Stomach (tissue), 4 donors: ENCODE results near the gene MLEC.

Experiments used
- EP300 ChIP-seq: sonication (generic); formaldehyde crosslinking; IDR thresholded peaks from one replicate; pipeline ENCODE4 v1.6.1; 2017; ENCODE audit warnings: antibody characterized with exemption
- POLR2A ChIP-seq, 4 donors: fragments of 450-650 bp; IDR thresholded peaks; one replicate each; pipeline ENCODE4 v1.6.1; 2016; ENCODE audit warnings: antibody characterized with exemption in 4 of 4, control low read depth in 2 of 4, mild to moderate bottlenecking in 1 of 4, moderate library complexity in 1 of 4
- POLR2AphosphoS5 ChIP-seq, 3 donors: sonication (generic); formaldehyde crosslinking; IDR thresholded peaks; one replicate each; pipeline ENCODE4 v1.6.1; 2016; ENCODE audit warnings: antibody characterized with exemption in 3 of 3
- TF ChIP-seq, protein P1 (sequence below), 7 experiments: fragments of 450-650 bp in 4 of 7; fragments of 200-600 bp in 3 of 7; sonication (generic) in 3 of 7; IDR thresholded peaks; one replicate each; pipeline ENCODE4 v1.5.1; 2016 to 2019; ENCODE audit warnings: antibody characterized with exemption in 7 of 7, control low read depth in 2 of 7, mild to moderate bottlenecking in 1 of 7

DNA sequence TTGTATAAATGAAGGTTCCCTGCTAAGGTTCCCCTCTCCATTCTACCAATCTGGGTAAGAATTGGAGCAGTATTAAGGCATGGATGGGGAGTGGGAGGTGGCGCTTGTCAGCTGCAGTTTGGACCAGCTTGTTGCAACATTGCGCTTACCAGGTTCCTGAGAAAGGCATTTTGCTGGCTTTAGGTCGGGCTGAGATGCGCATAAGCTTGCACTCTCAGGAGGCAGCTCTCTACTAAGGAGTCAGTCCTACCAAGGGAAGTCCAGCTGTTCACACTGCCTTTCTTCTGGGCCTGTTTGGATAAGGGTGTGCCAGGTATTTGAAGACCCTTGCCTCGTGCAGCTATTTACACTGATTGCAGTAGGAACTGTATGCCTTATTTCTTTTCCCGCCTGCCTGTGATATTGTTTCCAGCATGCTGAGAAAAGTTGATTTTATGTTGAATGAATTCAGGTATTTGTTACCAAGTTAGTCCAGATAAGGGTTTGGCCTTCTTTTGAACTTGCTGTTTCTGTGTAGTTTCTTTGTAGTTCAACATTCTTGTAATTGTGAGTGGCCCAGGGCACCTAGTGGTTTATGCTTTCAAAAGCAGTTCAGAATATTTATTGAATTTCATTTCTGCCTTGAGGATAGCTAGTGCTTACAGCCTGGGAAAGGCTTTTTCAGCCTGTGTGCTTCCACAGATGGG lies 2.6 kb downstream of the MLEC start:
- TF ChIP-seq POLR2A (IDR thresholded peaks at IDR 0.05) (no peak), POLR2AphosphoS5 (IDR thresholded peaks at IDR 0.05) (no peak), EP300 (no peak)
- TF ChIP-seq, protein P1, sequence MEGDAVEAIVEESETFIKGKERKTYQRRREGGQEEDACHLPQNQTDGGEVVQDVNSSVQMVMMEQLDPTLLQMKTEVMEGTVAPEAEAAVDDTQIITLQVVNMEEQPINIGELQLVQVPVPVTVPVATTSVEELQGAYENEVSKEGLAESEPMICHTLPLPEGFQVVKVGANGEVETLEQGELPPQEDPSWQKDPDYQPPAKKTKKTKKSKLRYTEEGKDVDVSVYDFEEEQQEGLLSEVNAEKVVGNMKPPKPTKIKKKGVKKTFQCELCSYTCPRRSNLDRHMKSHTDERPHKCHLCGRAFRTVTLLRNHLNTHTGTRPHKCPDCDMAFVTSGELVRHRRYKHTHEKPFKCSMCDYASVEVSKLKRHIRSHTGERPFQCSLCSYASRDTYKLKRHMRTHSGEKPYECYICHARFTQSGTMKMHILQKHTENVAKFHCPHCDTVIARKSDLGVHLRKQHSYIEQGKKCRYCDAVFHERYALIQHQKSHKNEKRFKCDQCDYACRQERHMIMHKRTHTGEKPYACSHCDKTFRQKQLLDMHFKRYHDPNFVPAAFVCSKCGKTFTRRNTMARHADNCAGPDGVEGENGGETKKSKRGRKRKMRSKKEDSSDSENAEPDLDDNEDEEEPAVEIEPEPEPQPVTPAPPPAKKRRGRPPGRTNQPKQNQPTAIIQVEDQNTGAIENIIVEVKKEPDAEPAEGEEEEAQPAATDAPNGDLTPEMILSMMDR (IDR thresholded peaks at IDR 0.05), result no peak
